ENCODE measurements around the gene HSF2BP.
"Not testable (repeated sequence)": the region's sequence is repeated elsewhere in the genome, so short reads cannot be mapped to it uniquely, and the experiment has no call there.

The HSF2BP gene

DNA sequence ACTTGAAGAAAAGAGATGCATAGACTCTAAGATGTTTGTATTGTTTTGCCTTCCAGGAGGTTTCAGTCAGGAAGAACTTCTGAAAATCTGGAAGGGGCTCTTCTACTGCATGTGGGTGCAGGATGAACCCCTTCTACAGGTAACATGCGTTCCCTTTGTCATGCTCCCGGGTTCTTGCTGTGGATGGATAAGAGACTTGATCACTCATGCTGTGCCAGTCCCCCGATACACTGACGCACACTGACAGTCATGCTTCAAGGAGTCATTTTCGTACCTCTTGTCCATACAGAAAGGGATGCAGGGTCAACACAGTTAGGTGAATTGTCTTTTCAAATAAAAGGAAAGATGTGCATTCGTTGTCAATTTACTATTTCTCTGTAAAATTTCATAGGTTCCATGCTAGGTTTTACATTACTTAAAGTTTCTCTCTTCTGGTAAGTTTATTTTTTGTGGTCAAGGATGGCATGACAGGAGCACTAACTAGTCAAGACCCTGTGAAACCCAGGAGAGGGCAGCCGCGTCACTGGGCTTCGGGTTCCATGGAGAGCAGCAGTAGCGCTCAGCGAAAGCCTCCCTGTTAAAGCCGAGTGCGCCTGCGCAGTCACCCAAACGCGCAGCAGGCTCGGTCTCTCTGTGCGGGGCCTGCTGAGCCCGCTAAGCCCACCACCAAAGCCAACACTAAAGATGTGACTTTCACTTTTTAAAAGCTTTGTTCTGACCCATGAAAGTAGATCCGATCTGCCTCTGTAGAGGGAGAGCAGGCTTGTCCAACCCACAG is 10.7 kb upstream of the HSF2BP start:
- peaks cover 23% of the 10 kb centered on the region for H3K36me3 ChIP-seq (ENCODE audit: insufficient read depth, low read length)
- H3K9me3 ChIP-seq (ENCODE audit: control insufficient read depth, insufficient read depth, low read length), result no peaks in the 10 kb centered on the region

DNA sequence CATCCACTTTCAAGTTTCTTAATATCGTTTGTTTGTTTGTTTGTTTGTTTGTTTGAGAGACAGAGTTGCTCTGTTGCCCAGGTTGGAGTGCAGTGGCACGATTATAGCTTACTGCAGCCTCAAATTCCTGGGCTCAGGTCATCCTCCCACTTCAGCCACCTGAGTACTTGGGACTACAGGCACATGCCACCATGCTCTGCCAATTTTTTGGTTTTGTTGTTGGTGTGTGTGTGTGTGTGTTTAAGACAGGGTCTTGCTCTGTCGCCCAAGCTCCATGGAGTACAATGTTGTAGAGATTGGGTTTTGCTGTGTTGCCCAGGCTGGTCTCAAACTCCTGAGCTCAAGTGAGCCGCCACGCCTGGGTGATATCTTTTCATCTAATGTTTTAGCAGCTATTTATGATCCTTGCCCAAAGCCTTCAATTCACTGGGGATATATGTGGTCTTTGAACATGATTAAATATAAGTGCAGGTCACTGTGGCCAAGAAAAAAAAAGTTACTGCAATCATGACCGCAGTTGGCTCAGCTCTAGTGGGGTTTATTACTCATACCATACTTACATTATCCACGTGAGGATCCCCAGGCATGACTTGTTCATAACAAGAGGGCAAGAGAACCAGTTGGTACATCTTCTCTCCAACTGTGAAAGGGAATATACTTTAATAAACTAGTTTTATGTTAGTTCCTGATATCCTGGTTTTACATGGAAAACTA is 8.1 kb upstream of the HSF2BP start:
- Histone ChIP-seq H3K4me1 (ENCODE audit: insufficient read depth, low read length) (no peaks in the 10 kb centered on the region), H3K36me3 (ENCODE audit: insufficient read depth, low read length) (peaks cover 23% of the 10 kb centered on the region), H3K9me3 (ENCODE audit: control insufficient read depth, insufficient read depth, low read length) (no peaks in the 10 kb centered on the region), H3K9ac (ENCODE audit: low read depth, low read length) (no peak overlapping the region)

More for the DNA sequence above, 10.7 kb upstream of the HSF2BP start:
- Histone ChIP-seq H3K9ac (ENCODE audit: low read depth, low read length) (no peak overlapping the region), H3K4me1 (ENCODE audit: insufficient read depth, low read length) (no peaks in the 10 kb centered on the region)

DNA sequence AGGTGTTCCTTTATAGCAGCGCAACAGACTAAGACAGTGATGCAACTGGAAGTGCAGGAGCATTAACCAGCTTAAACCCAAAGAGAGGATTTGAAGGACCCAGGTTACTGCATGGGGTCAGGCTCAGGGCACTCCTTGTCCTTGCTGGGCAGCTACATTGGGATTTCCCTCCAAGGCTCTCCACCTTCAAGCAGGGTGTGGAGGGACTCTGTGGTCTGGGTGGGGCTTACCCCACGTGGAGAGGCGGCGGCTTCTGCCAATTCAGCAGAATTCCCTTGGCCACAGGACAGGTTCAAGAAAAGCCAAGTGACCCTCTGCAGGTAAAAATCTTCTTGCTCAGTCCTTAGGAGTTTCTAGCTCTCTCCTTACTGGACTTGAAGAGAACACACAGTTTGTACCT is 6.6 kb upstream of the HSF2BP start:
- H3K9me3 ChIP-seq (ENCODE audit: control insufficient read depth, insufficient read depth, low read length), result no peaks in the 10 kb centered on the region
- no peak overlapping the region for H3K9ac ChIP-seq (ENCODE audit: low read depth, low read length)
- H3K4me1 ChIP-seq (ENCODE audit: insufficient read depth, low read length), result no peaks in the 10 kb centered on the region
- H3K36me3 ChIP-seq (ENCODE audit: insufficient read depth, low read length), result peaks cover 20% of the 10 kb centered on the region

DNA sequence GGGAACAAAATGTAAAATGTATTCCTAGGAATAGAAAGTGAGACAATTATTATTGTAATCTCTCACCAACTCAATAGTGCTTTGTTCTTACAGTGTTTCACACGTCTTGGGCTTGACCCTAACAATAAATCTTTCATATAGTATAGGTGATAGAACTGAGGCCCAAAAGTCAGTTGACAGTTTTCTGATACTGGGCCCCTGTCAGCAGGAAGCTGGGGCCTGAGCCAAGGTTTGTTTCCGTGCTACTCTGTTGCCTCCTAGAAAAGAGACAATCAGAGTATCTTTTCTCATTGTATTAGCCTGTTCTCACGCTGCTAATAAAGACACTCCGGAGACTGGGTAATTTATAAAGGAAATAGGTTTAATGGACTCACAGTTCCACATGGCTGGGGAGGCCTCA is 5.1 kb upstream of the HSF2BP start:
- Histone ChIP-seq H3K9me3 (ENCODE audit: control insufficient read depth, insufficient read depth, low read length) (no peaks in the 10 kb centered on the region), H3K4me1 (ENCODE audit: insufficient read depth, low read length) (no peaks in the 10 kb centered on the region), H3K36me3 (ENCODE audit: insufficient read depth, low read length) (peaks cover 15% of the 10 kb centered on the region), H3K9ac (ENCODE audit: low read depth, low read length) (no peak overlapping the region)

DNA sequence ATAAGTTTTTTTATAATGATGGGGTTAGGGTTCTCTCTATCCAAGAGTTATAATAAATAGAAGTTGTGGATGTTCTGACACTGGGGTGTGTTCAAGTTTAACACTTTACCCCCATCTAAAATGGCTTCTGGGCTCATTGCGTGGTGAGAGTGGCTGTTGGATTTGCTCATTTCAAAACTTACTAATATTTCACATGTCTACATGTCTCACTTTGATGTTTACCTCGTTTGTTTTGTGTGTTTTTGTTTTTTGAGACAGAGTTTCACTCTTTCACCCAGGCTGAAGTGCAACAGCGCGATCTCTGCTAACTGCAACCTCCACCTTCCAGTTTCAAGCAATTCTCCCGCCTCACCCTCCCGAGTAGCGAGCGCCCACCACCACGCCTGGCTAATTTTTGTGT is 3.7 kb upstream of the HSF2BP start:
- Histone ChIP-seq H3K9ac (ENCODE audit: low read depth, low read length) (no peak overlapping the region), H3K4me1 (ENCODE audit: insufficient read depth, low read length) (no peaks in the 10 kb centered on the region; the same call in 1 of the 2 replicates), H3K36me3 (ENCODE audit: insufficient read depth, low read length) (peaks cover 11% of the 10 kb centered on the region), H3K9me3 (ENCODE audit: control insufficient read depth, insufficient read depth, low read length) (no peaks in the 10 kb centered on the region)

DNA sequence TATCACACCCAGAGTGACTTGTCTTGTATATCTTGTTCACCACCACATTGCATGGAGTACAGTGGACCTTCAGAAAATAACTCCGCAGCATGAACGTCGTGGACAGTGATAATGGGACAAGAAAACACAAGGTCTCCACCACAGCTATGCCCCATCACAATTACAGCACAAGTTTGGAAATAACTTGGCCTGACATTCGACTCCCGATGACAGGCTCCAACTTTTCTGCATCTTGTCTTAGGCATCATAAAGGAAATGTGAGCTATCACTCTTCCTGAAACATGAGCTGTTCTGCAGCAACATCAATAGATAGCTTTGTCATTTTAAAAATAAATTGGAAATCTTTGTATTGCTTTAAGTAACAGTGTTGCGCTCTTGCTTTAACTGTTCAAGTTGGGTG is 3.0 kb upstream of the HSF2BP start:
- no peak overlapping the region for H3K9ac ChIP-seq (ENCODE audit: low read depth, low read length)
- peaks cover 11% of the 10 kb centered on the region for H3K36me3 ChIP-seq (ENCODE audit: insufficient read depth, low read length)
- no peaks in the 10 kb centered on the region for H3K9me3 ChIP-seq (ENCODE audit: control insufficient read depth, insufficient read depth, low read length)
- H3K4me1 ChIP-seq (ENCODE audit: insufficient read depth, low read length), result no peaks in the 10 kb centered on the region; the same call in 1 of the 2 replicates

DNA sequence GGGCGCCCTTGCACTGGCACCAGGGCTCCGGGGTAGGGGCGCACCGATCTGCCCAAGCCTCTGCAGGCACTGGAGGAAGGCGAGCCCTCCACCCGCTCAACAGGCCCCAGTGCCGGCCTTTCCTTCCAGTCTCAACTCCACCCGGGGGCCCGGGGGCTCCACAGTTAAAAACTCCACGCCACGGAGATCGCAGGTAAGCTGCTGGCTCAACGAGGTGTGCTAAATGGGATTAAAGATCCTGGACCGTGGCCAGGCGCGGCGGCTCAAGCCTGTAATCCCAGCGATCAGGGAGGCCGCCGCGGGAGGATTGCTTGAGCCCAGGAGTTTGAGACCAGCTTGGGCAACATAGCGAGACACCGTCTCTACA is 536 bp downstream of the HSF2BP start:
- no peaks in the 10 kb centered on the region; the same call in 1 of the 2 replicates for H3K4me1 ChIP-seq (ENCODE audit: insufficient read depth, low read length)
- H3K9ac ChIP-seq (ENCODE audit: low read depth, low read length), result peak overlapping the region; percentile 70; the same call in 1 of the 2 replicates
- H3K36me3 ChIP-seq (ENCODE audit: insufficient read depth, low read length), result 0 out of 2 replicates have a peak, but pooled peaks cover 5% of the 10 kb centered on the region
- H3K9me3 ChIP-seq (ENCODE audit: control insufficient read depth, insufficient read depth, low read length), result no peaks in the 10 kb centered on the region

DNA sequence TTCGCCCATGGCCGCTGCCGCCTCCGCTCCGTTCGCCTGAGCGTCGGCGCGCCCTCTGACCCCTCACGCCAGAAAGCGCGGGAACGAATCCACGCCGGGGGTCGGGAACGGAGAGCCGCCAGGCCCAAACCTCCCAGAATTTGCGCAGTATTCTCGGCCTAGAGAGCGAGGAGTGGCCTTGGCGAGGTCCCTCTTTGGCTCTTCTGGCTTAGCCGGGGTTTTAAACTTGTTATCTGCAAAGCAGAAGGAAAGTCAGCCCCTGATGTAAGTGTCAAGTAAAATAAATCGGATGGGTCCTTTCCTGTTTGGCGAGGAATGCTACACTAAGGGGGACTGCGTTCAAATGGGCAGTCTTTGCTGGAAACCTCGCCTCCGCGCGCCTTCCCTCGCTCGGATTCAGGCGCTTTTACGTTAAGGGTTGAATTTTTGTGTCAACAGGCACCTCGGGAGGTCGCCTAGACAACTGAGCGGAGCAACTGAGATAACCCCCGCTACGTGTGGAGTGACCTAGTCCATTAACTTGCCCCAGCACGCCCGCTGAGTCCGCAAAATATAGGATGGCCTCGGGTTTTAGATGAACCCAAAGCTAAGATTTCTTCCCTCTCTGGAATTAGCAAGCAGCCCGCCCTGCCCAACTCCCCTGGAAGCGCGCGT is 1.1 kb downstream of the HSF2BP start:
- H3K36me3 ChIP-seq (ENCODE audit: insufficient read depth, low read length), result 0 out of 2 replicates have a peak, but pooled peaks cover 5% of the 10 kb centered on the region
- no peaks in the 10 kb centered on the region for H3K9me3 ChIP-seq (ENCODE audit: control insufficient read depth, insufficient read depth, low read length)
- no peak overlapping the region for H3K9ac ChIP-seq (ENCODE audit: low read depth, low read length)
- H3K4me1 ChIP-seq (ENCODE audit: insufficient read depth, low read length), result no peaks in the 10 kb centered on the region; the same call in 1 of the 2 replicates

DNA sequence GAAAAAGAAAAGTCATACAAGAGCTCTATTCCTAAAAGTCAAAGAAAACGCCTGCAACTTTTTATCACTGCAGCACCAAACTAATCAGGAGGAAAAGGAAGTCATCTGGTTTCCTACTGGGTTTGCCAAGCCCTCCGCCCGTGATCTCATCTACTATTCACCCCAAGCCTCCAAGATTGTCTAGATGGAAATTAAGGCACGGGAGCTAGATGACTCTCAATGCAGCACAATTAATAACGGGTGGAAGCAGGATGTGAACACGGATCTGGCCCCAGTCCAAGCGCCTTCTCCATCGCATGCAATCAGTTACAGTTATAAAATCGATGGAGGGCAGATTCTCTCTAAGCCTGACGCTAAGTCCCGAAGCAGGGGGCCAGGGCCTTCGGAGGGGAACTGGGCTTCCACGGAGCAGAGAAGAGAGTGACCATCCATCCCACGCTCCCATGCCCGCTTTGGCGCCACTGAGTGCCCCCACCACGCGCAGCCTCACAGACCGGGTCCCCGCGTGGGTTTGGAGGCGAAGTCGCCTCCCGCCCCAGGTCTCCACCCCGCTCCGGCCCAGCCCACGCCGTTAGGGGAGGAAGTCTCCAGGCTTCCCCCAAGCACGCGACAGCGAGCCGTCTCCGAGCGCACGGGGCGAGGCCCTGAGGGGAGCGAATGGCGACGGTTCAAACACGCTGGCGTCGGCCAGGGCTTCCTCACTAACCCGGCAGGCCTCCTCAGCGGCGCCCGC is 1.8 kb downstream of the HSF2BP start:
- Histone ChIP-seq H3K9ac (ENCODE audit: low read depth, low read length) (no peak overlapping the region), H3K4me1 (ENCODE audit: insufficient read depth, low read length) (no peaks in the 10 kb centered on the region; the same call in 1 of the 2 replicates), H3K36me3 (ENCODE audit: insufficient read depth, low read length) (0 out of 2 replicates have a peak, but pooled peaks cover 5% of the 10 kb centered on the region)

DNA sequence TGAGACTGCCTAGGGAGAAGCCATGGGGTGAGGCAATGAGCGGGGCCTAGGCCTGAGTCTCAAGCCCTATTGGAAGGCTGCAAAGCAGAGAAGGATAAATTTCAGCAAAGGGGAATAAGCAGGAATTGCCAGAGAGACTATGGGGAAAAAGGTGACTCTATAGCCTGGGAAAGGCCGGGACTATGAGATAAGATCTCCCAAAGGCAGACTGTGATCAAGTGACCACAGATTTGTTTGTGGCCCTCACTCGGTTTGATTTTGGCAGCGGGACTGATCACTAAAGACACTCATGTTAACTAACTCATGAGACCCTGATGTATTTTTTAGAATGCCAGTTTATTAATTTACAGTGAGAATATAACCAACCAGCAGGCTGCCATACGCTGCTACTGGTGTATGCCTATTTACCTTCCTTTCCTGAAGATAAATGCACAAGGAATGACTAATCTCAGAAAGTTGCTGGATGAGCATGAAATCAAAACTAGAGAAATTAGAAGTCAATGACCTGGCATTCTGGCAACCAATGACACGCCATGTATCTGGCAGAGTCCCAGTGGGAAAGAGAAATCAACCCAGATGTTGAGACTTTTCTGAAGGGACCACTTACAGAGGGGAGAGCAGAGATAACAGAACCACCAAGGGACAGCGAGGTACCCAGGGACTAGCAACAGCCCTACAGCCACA is 4.3 kb downstream of the HSF2BP start:
- Histone ChIP-seq H3K9me3 (ENCODE audit: control insufficient read depth, insufficient read depth, low read length) (no peaks in the 10 kb centered on the region), H3K9ac (ENCODE audit: low read depth, low read length) (no peak overlapping the region), H3K4me1 (ENCODE audit: insufficient read depth, low read length) (no peaks in the 10 kb centered on the region; the same call in 1 of the 2 replicates), H3K36me3 (ENCODE audit: insufficient read depth, low read length) (no peaks in the 10 kb centered on the region)

More for the DNA sequence above, 1.8 kb downstream of the HSF2BP start:
- no peaks in the 10 kb centered on the region for H3K9me3 ChIP-seq (ENCODE audit: control insufficient read depth, insufficient read depth, low read length)

DNA sequence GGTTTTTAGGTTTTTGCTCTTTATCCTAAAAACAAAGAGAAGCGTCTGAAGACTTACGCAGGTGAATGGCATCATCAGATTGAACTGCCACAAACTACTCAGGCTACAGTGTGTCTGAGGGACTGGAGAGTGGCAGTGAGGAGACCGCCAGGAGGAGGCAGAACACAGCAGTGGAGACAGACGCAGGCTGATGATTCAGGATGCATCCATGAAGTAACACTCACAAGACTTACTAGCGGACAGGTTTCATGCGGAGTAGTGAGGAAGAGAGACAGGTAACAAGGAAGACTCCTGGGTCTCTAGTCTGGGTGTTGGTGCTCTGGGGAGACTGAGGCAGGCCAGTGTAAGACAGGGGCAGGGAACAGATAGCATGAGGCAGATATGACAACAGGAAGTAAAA is 5.7 kb downstream of the HSF2BP start:
- no peaks in the 10 kb centered on the region for H3K36me3 ChIP-seq (ENCODE audit: insufficient read depth, low read length)
- H3K4me1 ChIP-seq (ENCODE audit: insufficient read depth, low read length), result no peaks in the 10 kb centered on the region; the same call in 1 of the 2 replicates
- H3K9ac ChIP-seq (ENCODE audit: low read depth, low read length), result no peak overlapping the region
- no peaks in the 10 kb centered on the region for H3K9me3 ChIP-seq (ENCODE audit: control insufficient read depth, insufficient read depth, low read length)

DNA sequence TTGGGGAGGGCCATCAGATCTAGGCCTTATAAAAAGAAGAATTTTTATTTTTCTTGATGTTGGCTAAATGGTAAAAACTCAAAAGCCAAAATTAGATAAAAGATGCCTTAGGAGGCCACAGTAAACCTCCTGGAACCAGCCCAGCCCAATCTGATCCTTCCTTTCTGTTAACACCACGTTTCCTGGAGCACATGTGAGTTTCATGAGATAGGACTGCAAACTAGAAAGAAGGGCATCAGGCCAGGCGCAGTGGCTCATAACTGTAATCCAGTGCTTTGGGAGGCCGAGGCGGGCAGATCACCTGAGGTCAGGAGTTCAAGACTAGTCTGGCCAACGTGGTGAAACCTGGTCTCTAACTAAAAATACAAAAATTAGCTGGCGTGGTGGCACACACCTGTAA is 6.7 kb downstream of the HSF2BP start:
- no peaks in the 10 kb centered on the region for H3K36me3 ChIP-seq (ENCODE audit: insufficient read depth, low read length)
- no peak overlapping the region for H3K9ac ChIP-seq (ENCODE audit: low read depth, low read length)
- no peaks in the 10 kb centered on the region for H3K4me1 ChIP-seq (ENCODE audit: insufficient read depth, low read length)

DNA sequence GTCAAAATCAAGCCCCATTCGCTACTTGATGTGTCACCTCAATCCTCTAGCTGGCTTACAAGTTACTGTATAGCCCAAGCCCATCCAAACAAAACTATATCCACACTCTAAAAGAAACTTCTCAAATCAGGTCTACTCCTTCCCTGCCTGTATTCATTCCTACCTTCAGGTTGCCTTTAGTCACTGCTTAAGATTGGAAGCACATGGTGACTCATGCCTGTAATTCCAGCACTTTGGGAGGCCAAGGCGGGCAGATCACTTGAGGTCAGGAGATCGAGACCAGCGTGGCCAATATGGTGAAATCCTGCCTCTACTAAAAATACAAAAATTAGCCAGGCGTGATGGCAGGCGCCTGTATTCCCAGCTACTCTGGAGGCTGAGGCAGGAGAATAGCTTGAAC is 7.4 kb downstream of the HSF2BP start:
- H3K36me3 ChIP-seq (ENCODE audit: insufficient read depth, low read length); H3K9me3 ChIP-seq (ENCODE audit: control insufficient read depth, insufficient read depth, low read length); H3K4me1 ChIP-seq (ENCODE audit: insufficient read depth, low read length); H3K9ac ChIP-seq (ENCODE audit: low read depth, low read length): not testable (repeated sequence)

More for the DNA sequence above, 6.7 kb downstream of the HSF2BP start:
- H3K9me3 ChIP-seq (ENCODE audit: control insufficient read depth, insufficient read depth, low read length), result no peaks in the 10 kb centered on the region
